Measurements from ENCODE around the gene ZNF827.

ZNF827 gene

DNA sequence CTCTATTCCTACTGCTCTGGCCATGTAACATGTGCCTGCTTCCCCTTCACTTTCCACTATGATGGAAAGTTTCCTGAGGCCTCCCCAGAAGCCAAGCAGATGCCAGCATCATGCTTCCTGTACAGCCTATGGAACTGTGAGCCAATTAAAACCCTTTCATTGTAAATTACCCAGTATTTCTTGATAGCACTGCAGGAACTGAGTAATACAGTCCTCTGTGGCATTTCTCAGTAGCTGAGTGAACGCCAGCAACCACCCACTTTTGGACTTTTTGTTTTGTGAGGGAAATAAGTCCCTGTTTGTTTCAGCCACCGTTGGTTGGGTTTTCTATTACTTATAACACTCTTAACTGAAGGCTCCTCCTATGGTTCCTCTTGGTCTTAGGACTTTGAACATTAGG is 154.6 kb downstream of the ZNF827 start:
- TF ChIP-seq, protein P1, sequence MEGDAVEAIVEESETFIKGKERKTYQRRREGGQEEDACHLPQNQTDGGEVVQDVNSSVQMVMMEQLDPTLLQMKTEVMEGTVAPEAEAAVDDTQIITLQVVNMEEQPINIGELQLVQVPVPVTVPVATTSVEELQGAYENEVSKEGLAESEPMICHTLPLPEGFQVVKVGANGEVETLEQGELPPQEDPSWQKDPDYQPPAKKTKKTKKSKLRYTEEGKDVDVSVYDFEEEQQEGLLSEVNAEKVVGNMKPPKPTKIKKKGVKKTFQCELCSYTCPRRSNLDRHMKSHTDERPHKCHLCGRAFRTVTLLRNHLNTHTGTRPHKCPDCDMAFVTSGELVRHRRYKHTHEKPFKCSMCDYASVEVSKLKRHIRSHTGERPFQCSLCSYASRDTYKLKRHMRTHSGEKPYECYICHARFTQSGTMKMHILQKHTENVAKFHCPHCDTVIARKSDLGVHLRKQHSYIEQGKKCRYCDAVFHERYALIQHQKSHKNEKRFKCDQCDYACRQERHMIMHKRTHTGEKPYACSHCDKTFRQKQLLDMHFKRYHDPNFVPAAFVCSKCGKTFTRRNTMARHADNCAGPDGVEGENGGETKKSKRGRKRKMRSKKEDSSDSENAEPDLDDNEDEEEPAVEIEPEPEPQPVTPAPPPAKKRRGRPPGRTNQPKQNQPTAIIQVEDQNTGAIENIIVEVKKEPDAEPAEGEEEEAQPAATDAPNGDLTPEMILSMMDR (conservative IDR thresholded peaks at IDR 0.05), result no peak
- no peak for TF ChIP-seq ZFX (IDR thresholded peaks at IDR 0.05)
- no peak overlapping the region for H3K27ac ChIP-seq

DNA sequence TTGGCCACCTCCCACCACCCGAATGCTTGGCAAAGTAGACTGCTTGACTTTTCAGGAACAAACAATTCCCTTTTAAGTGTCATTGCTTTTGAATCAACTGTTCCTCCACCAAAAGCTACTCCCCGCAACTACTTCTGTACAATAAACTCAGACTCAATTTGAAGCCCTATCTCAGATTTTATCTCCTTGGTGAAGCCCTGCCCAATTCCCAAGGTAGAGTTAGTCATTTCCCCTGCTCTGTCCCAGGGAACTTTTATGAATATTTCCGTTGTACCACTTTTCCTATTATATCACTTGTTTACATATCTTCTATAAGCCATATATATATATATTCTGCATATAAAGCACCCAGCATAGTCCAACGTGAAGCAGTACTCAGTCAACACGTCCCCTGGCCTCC is 155.9 kb downstream of the ZNF827 start:
- no peak overlapping the region for H3K27ac ChIP-seq
- no peak for TF ChIP-seq ZFX (IDR thresholded peaks at IDR 0.05)
- TF ChIP-seq, protein P1 (conservative IDR thresholded peaks at IDR 0.05), result no peak

DNA sequence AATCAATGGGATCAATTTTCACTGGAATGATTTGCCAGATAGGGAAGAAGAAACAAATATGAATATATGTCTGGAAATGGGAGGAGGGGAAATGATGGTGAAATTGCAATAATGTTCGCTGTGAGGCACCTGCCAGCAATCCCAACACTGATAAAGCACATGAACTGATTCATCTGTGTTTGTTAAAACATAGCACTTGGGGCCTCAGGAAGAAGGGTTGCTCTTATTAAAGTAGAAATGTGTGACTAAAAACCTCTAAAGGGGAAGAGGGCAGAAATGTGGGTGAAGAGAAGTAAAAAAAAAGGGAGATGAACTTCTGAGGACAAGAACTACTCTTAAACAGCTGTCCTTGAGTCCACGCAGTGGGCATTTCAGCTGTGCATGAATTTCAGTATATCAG is 157.3 kb downstream of the ZNF827 start:
- TF ChIP-seq, protein P1 (conservative IDR thresholded peaks at IDR 0.05), result no peak
- no peak for TF ChIP-seq ZFX (IDR thresholded peaks at IDR 0.05)
- no peak overlapping the region for H3K27ac ChIP-seq

DNA sequence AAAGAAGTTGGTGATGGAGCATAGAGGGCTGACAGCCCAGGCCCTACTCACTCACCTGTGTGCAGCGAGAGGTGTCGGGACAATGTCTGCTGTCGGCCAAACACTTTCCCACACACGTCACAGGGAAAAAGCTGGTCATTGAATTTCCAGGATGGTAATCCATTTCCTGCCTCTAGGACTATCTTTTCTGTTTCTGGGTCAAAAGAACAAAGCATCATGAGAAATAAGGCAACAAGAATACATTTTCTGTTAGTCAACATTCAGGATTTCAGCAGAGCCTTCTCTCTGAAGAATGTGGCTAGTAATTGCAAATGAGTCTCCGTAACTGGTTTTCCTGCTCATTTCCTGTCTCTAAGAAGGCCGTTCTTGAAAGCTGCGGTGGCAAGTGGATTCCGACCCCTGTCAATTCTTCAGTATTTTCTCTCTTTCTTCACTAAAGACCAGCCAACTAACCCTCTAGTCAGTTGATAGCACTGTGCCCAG is 159.3 kb downstream of the ZNF827 start:
- TF ChIP-seq, protein P1 (conservative IDR thresholded peaks at IDR 0.05), result no peak
- TF ChIP-seq ZFX (IDR thresholded peaks at IDR 0.05), result no peak

DNA sequence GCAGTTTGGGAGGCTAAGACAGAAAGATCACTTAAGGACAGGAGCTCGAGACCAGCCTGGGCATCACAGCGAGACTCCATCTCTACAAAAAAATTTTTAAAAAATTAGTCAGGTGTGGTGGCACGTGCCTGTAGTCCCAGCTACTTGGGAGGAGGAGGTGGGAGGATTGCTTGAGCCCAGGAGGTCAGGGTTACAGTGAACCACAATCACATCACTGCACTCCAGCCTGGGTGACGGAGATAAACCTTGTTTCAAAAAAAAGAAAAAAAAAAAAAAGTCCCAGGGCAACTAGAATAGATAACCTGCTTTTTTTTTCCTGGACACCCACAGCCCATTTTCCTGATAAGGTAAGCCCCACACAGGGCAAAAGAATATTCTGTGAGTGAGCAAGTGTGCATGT is 162.4 kb downstream of the ZNF827 start:
- no peak for TF ChIP-seq ZFX (IDR thresholded peaks at IDR 0.05)
- TF ChIP-seq, protein P1 (conservative IDR thresholded peaks at IDR 0.05), result no peak
- H3K27ac ChIP-seq, result no peak overlapping the region

More for the DNA sequence above, 159.3 kb downstream of the ZNF827 start:
- H3K27ac ChIP-seq, result no peak overlapping the region

DNA sequence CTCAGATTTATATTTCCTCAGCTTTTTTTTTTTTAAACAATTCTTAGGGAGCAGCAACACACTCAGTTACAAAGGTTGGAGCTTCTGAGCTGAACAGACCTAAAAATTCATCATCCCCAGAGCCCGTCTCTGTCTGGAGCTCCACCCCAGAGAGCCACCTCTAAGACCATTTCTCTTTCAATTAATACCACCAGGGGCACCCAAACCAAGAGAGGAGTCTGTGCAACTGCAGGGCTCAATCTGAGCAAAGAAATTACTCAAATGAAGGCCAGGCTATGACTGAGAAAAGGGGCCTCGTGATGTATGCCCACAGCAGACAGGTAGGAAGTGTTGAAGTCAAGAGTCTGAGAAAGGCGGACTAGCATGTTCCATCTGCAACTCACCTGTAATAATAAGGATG is 163.2 kb downstream of the ZNF827 start:
- H3K27ac ChIP-seq, result no peak overlapping the region
- TF ChIP-seq ZFX (IDR thresholded peaks at IDR 0.05), result no peak
- TF ChIP-seq, protein P1 (conservative IDR thresholded peaks at IDR 0.05), result no peak

DNA sequence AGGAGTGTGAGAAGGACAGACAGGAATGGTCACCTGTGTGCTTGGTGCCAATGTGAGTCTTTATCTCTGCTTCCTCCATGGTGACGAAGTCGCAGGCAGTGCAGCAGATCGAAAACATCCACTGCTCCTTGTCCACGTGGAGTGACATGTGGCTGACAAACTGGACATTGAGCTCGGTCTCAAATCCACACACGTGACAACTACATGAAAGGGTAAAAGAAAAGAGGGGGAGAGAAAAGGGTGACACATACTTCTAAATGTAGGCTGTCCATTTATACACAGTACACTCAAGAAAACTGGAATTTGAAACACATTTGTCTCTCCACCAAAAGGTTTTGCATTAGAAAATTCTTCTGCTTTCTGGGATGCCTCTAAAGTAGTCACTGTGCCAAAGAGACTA is 164.2 kb downstream of the ZNF827 start:
- no peak overlapping the region for H3K27ac ChIP-seq
- no peak for TF ChIP-seq ZFX (IDR thresholded peaks at IDR 0.05)
- TF ChIP-seq, protein P1 (conservative IDR thresholded peaks at IDR 0.05), result no peak
